Measurements from ENCODE around the gene SLC24A3.

Gene SLC24A3

GRCh38 chr20:19502169-19502568 is 289.7 kb downstream of the SLC24A3 start:
- no peak for DNase-seq (ENCODE audit: low read depth)

GRCh38 chr20:19504251-19504650 is 291.8 kb downstream of the SLC24A3 start:
- DNase-seq (ENCODE audit: low read depth): no peak

- DNase-seq (ENCODE audit: low read depth): no peak
These were observed 293.6 kb downstream of the SLC24A3 start for GRCh38 chr20:19506021-19506420.

GRCh38 chr20:19508449-19508848 is 296.0 kb downstream of the SLC24A3 start:
- no peak for DNase-seq (ENCODE audit: low read depth)

- no peak for DNase-seq (ENCODE audit: low read depth)
These were observed 298.2 kb downstream of the SLC24A3 start for GRCh38 chr20:19510611-19511010.

GRCh38 chr20:19511931-19512330 is 299.5 kb downstream of the SLC24A3 start:
- no peak for DNase-seq (ENCODE audit: low read depth)

GRCh38 chr20:19512886-19513677 is 300.6 kb downstream of the SLC24A3 start:
- no peak for DNase-seq (ENCODE audit: low read depth)

- DNase-seq (ENCODE audit: low read depth): no peak
These were observed 302.6 kb downstream of the SLC24A3 start for GRCh38 chr20:19515074-19515473.

- no peak for DNase-seq (ENCODE audit: low read depth)
These were observed 307.0 kb downstream of the SLC24A3 start for GRCh38 chr20:19519466-19519865.

- no peak for DNase-seq (ENCODE audit: low read depth)
These were observed 307.8 kb downstream of the SLC24A3 start for GRCh38 chr20:19520261-19520660.

GRCh38 chr20:19522071-19522801 is 309.8 kb downstream of the SLC24A3 start:
- no peak for DNase-seq (ENCODE audit: low read depth)

GRCh38 chr20:19522836-19523590 is 310.6 kb downstream of the SLC24A3 start:
- DNase-seq (ENCODE audit: low read depth): no peak

GRCh38 chr20:19524691-19525090 is 312.2 kb downstream of the SLC24A3 start:
- DNase-seq (ENCODE audit: low read depth): no peak

- DNase-seq (ENCODE audit: low read depth): no peak
These were observed 315.1 kb downstream of the SLC24A3 start for GRCh38 chr20:19527509-19527908.

GRCh38 chr20:19528286-19529030 is 316.0 kb downstream of the SLC24A3 start:
- DNase-seq (ENCODE audit: low read depth): no peak

- no peak for DNase-seq (ENCODE audit: low read depth)
These were observed 317.6 kb downstream of the SLC24A3 start for GRCh38 chr20:19530006-19530405.

GRCh38 chr20:19531446-19531845 is 319.0 kb downstream of the SLC24A3 start:
- no peak for DNase-seq (ENCODE audit: low read depth)

- no peak for DNase-seq (ENCODE audit: low read depth)
These were observed 326.1 kb downstream of the SLC24A3 start for GRCh38 chr20:19538556-19538955.

GRCh38 chr20:19539191-19539590 is 326.7 kb downstream of the SLC24A3 start:
- no peak for DNase-seq (ENCODE audit: low read depth)

GRCh38 chr20:19540392-19540791 is 327.9 kb downstream of the SLC24A3 start:
- peak; percentile 31 for DNase-seq (ENCODE audit: low read depth)

- no peak for DNase-seq (ENCODE audit: low read depth)
These were observed 330.7 kb downstream of the SLC24A3 start for GRCh38 chr20:19543101-19543500.

GRCh38 chr20:19544684-19545083 is 332.2 kb downstream of the SLC24A3 start:
- no peak for DNase-seq (ENCODE audit: low read depth)
